A549 treated with ZK216348 at 1 μM for 4 hours (cell line): ENCODE data around the gene DTNBP1. TPM values are rescaled to one million over a fixed set of nuclear protein-coding genes. Genes with fewer than 3 reads are reported as not detected.

ENCODE experiments used
- total RNA-seq: library from RNA; stranded (reverse); fragments of 200-300 nt; extraction: Qiagen RNA extraction; gene quantifications from 5 replicates; pipeline ENCODE4 v1.2.3, GENCODE V29; 2022; ENCODE audit warnings: low read depth

Gene DTNBP1
- 11.2 to 17.8 TPM (median 13.7 TPM) in 5 replicates for total RNA-seq

GRCh38 chr6:15662326-15663129 lies at the start of gene DTNBP1:
Gene DTNBP1 (minus strand): TSS chr6:15663028. CDS start chr6:15662869, 159 bp downstream.

